Measurements from ENCODE around the gene ANKRD55.

ANKRD55 gene

GRCh38 chr5:56176155-56176798 lies 56.9 kb downstream of the ANKRD55 start:
- no peak for TF ChIP-seq CTCF (conservative IDR thresholded peaks at IDR 0.05; ENCODE audit: low read depth, low read length)
- H3K4me3 ChIP-seq (ENCODE audit: low read depth, low read length), result no peak overlapping the region
- peak; percentile 85 for DNase-seq (ENCODE audit: low read depth)

- peak; percentile 84 for DNase-seq (ENCODE audit: low read depth)
- no peak for TF ChIP-seq CTCF (conservative IDR thresholded peaks at IDR 0.05; ENCODE audit: low read depth, low read length)
- no peak overlapping the region for H3K4me3 ChIP-seq (ENCODE audit: low read depth, low read length)
Observed at GRCh38 chr5:56175488-56175887, 57.6 kb downstream of the ANKRD55 start.

DNA sequence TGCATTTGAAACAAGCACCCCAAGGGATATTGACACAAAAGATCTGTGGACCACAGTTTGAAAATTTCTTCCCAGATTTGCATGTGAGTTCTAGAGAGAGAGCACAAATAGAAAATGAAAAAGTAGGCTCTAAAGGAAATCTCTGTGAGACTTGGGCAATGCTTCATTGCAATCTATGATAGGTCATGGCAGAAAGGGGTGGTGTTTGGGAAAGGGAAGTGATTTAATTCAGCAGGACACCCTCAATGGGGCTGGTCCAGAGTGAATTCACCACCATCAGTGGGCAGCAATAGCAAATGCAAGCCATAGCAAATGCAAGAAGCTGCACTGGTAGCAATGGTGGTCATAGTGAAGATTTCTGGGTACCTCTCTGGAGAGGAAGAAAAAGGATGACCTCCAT lies 58.1 kb downstream of the ANKRD55 start:
- DNase-seq (ENCODE audit: low read depth), result no peak
- no peak for TF ChIP-seq CTCF (conservative IDR thresholded peaks at IDR 0.05; ENCODE audit: low read depth, low read length)

GRCh38 chr5:56172241-56172640 lies 60.9 kb downstream of the ANKRD55 start:
- DNase-seq (ENCODE audit: low read depth), result peak; percentile 67
- H3K4me3 ChIP-seq (ENCODE audit: low read depth, low read length), result no peak overlapping the region
- no peak for TF ChIP-seq CTCF (conservative IDR thresholded peaks at IDR 0.05; ENCODE audit: low read depth, low read length)

More for the DNA sequence above, 58.1 kb downstream of the ANKRD55 start:
- H3K4me3 ChIP-seq (ENCODE audit: low read depth, low read length), result no peak overlapping the region

- no peak for TF ChIP-seq CTCF (conservative IDR thresholded peaks at IDR 0.05; ENCODE audit: low read depth, low read length)
- DNase-seq (ENCODE audit: low read depth), result peak; percentile 54
- H3K4me3 ChIP-seq (ENCODE audit: low read depth, low read length), result no peak overlapping the region
Observed at GRCh38 chr5:56170557-56170956, 62.6 kb downstream of the ANKRD55 start.

DNA sequence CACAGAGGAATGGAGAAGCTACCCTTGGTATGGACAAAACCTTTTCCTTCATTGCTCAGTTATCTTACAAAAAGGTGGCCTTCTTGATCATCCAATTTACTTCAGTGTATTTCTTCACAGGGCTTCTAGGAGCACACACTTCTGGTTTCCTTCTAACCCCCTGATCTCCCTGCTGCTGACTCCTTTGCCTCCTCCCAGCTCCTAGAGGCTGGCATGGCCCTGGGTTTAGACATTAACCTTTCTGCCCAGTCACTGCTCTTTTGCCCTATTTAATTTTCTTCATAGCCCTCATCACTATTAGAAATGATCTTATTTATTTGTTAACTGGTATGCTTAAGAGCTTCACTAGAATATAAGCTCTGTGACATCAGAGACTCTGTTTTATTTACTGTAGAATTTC lies 63.2 kb downstream of the ANKRD55 start:
- H3K4me3 ChIP-seq (ENCODE audit: low read depth, low read length), result no peak overlapping the region
- TF ChIP-seq CTCF (conservative IDR thresholded peaks at IDR 0.05; ENCODE audit: low read depth, low read length), result no peak
- no peak for DNase-seq (ENCODE audit: low read depth)

DNA sequence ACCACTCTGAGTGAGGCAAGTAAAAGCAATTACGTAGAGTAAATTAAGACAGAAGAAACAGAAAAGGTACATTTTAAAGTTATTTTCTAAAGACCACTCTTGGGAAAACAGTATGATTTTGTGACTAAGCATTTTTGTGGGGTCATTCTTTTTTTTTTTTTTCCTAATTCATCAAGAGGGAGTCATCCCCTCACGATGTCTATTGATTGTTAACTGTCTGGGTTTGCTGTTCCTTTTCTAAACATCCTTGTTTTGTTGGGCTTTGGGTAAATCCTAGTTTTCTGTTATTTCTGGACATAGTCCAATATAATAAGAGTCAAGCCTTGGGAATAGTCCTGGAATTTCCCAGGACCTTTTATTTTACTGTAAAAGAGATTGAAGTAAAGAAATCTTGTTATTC lies 63.8 kb downstream of the ANKRD55 start:
- TF ChIP-seq CTCF (conservative IDR thresholded peaks at IDR 0.05; ENCODE audit: low read depth, low read length), result no peak

More for the DNA sequence above, 63.8 kb downstream of the ANKRD55 start:
- DNase-seq (ENCODE audit: low read depth), result no peak
- H3K4me3 ChIP-seq (ENCODE audit: low read depth, low read length), result no peak overlapping the region

Data from choroid plexus epithelial cell (primary cell).